Endodermal cell (in vitro differentiated cells): ENCODE results near the gene SLC19A3. TPM values are rescaled to one million over a fixed set of nuclear protein-coding genes. Genes with fewer than 3 reads are reported as not detected.

Source experiments
- DNase-seq: peaks from one replicate; pipeline ENCODE4 v3.0.0-alpha.2; 2017
- H3K27ac ChIP-seq: 2 replicates; pipeline ENCODE4 v1.5.1; 2013; ENCODE audit warnings: mild to moderate bottlenecking, low read depth, low read length, moderate library complexity
- H3K27me3 ChIP-seq: 2 replicates; pipeline ENCODE4 v1.6.1; 2013; ENCODE audit warnings: mild to moderate bottlenecking, low read length, moderate library complexity; ENCODE audit not compliant: insufficient read depth, control insufficient read depth, poor library complexity, severe bottlenecking
- H3K36me3 ChIP-seq: 2 replicates; pipeline ENCODE4 v1.7.0; 2013; ENCODE audit warnings: mild to moderate bottlenecking, low read length, moderate library complexity; ENCODE audit not compliant: control insufficient read depth, insufficient read depth
- H3K4me1 ChIP-seq: one replicate; pipeline ENCODE4 v1.7.0; 2013; ENCODE audit warnings: low read length; ENCODE audit not compliant: control insufficient read depth, insufficient read depth
- H3K4me3 ChIP-seq: 2 replicates; pipeline ENCODE4 v1.5.1; 2013; ENCODE audit warnings: mild to moderate bottlenecking, low read length, moderate library complexity
- H3K9ac ChIP-seq: 2 replicates; pipeline ENCODE4 v1.6.1; 2013; ENCODE audit warnings: mild to moderate bottlenecking, low read length, moderate library complexity; ENCODE audit not compliant: poor library complexity, severe bottlenecking; ENCODE audit errors: extremely low read depth
- H3K9me3 ChIP-seq: 2 replicates; pipeline ENCODE4 v1.6.1; 2013; ENCODE audit warnings: mild to moderate bottlenecking, low read length, moderate library complexity; ENCODE audit not compliant: control insufficient read depth
- H3K27ac Mint-ChIP-seq: 2 replicates; pipeline ENCODE4 v1.8.0; 2020; ENCODE audit warnings: mixed read lengths
- H3K27me3 Mint-ChIP-seq: 2 replicates; pipeline ENCODE4 v1.8.0; 2021; ENCODE audit warnings: mild to moderate bottlenecking, mixed read lengths; ENCODE audit not compliant: insufficient read depth
- H3K36me3 Mint-ChIP-seq: 2 replicates; pipeline ENCODE4 v1.8.0; 2020; ENCODE audit warnings: low read depth, mixed read lengths
- H3K4me1 Mint-ChIP-seq: 2 replicates; pipeline ENCODE4 v1.8.0; 2020; ENCODE audit warnings: mixed read lengths
- H3K4me3 Mint-ChIP-seq: 2 replicates; pipeline ENCODE4 v1.8.0; 2020; ENCODE audit warnings: mild to moderate bottlenecking, moderate library complexity, mixed read lengths
- H3K9me3 Mint-ChIP-seq: 2 replicates; pipeline ENCODE4 v1.8.0; 2020; ENCODE audit warnings: mild to moderate bottlenecking, mixed read lengths
- WGBS, 2 experiments: methylation state at CpG; one replicate each; pipeline versions ENCODE4 v1.1.5 to v1.1.7; 2013; ENCODE audit warnings: missing lambda C conversion rate in 2 of 2, mixed read lengths in 1 of 2; ENCODE audit not compliant: insufficient coverage in 1 of 2, insufficient read length in 1 of 2; 5-methylcytosine and 5-hydroxymethylcytosine counted together
- total RNA-seq, 2 donors: library from RNA; stranded (reverse); fragmentation: NEBNext Ultra II Directional in 1 of 2; extraction: Animal tissue kit (Norgen Biotek cat#: 25700) in 1 of 2; gene quantifications; 2 replicates in 1 of 2; 3 replicates in 1 of 2; pipeline ENCODE4 v1.2.1, GENCODE V29; 2021
- TF ChIP-seq, protein P1 (sequence below): fragments of 200-600 bp; sonication (generic); conservative IDR thresholded peaks from 2 replicates; pipeline ENCODE4 v1.5.0; 2021; ENCODE audit warnings: antibody characterized with exemption, mild to moderate bottlenecking

SLC19A3 gene
- total RNA-seq, 2 donors from 2014 or later, result 0.68 to 1.1 TPM

DNA sequence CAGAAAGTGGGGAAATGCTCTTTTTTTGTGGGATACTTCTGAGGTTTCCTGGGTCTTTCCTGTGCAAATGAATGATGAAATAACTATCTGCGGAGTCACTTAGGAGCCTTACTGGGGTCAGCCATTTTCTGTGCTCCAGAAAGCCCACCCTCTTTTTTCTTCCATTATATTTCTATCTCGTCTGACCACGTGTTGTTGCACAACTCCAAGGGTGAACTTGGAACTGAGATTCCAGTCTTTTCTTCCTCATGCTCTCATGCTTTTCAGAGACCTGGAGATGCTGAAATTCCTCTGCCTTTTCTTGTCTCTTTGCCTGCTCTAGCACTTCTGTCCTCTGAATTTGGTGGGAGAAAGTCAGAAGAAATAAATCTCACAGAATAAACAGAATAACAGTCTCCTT, 56.0 kb downstream of the SLC19A3 start:
- Histone ChIP-seq H3K36me3 (no peaks in the 10 kb centered on the region), H3K27me3 (no peaks in the 10 kb centered on the region), H3K4me1 (peaks cover 9% of the 10 kb centered on the region), H3K27ac (no peak overlapping the region), H3K9ac (no peak overlapping the region), H3K9me3 (no peaks in the 10 kb centered on the region), H3K4me3 (no peak overlapping the region)
- Mint-ChIP-seq H3K27ac (no peak overlapping the region), H3K4me3 (no peak overlapping the region), H3K36me3 (no peaks in the 10 kb centered on the region), H3K27me3 (no peaks in the 10 kb centered on the region), H3K4me1 (peaks cover 15% of the 10 kb centered on the region), H3K9me3 (no peaks in the 10 kb centered on the region)
- WGBS, 2 experiments, result 91% methylated on average over 3 of the region's 3 CpGs
- DNase-seq, result no peak
- TF ChIP-seq, protein P1, sequence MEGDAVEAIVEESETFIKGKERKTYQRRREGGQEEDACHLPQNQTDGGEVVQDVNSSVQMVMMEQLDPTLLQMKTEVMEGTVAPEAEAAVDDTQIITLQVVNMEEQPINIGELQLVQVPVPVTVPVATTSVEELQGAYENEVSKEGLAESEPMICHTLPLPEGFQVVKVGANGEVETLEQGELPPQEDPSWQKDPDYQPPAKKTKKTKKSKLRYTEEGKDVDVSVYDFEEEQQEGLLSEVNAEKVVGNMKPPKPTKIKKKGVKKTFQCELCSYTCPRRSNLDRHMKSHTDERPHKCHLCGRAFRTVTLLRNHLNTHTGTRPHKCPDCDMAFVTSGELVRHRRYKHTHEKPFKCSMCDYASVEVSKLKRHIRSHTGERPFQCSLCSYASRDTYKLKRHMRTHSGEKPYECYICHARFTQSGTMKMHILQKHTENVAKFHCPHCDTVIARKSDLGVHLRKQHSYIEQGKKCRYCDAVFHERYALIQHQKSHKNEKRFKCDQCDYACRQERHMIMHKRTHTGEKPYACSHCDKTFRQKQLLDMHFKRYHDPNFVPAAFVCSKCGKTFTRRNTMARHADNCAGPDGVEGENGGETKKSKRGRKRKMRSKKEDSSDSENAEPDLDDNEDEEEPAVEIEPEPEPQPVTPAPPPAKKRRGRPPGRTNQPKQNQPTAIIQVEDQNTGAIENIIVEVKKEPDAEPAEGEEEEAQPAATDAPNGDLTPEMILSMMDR, result no peak

DNA sequence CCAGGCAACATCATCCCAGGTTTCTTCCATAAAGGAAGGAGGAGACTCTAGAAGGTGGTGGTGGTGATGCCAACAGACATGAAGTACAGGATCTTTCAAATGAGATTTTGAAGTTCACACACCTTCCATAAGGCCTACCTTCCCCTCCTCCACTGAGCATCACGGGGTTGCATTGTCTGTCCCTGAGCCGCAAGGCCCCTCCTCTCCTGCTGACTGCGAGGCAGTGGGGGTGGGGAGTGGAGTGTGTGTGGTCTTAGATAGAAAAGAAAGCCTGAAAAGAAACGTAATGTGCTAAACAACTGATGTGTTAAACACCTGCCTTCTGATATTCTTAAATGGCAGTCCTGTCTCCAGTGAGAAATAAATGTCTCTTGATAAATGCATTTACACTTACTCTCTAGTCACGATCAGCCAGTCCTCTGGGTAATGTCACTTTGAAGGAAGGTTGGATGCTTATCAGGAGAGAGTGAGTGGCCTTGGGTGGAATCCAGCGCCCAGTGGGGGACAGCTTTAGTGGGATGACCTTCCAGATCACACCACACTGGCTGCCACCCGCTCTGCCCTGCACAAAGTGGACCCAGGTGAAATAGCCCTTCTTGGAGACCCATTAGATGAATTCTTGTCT, 56.7 kb downstream of the SLC19A3 start:
- WGBS, 2 experiments, result 43 to 48% methylated on average over 3 to 7 of the region's 7 CpGs
- peaks cover 9% of the 10 kb centered on the region for H3K4me1 ChIP-seq
- H3K36me3 ChIP-seq, result no peaks in the 10 kb centered on the region
- DNase-seq, result peak; percentile 73
- no peaks in the 10 kb centered on the region for H3K9me3 Mint-ChIP-seq
- H3K9ac ChIP-seq, result no peak overlapping the region
- no peak overlapping the region for H3K27ac ChIP-seq
- TF ChIP-seq, protein P1, result no peak
- no peaks in the 10 kb centered on the region for H3K27me3 Mint-ChIP-seq
- no peaks in the 10 kb centered on the region for H3K36me3 Mint-ChIP-seq
- peaks cover 15% of the 10 kb centered on the region for H3K4me1 Mint-ChIP-seq
- H3K9me3 ChIP-seq, result no peaks in the 10 kb centered on the region
- H3K27me3 ChIP-seq, result no peaks in the 10 kb centered on the region
- no peak overlapping the region for H3K27ac Mint-ChIP-seq
- peak overlapping the region; percentile 23 for H3K4me3 ChIP-seq
- no peak overlapping the region for H3K4me3 Mint-ChIP-seq

DNA sequence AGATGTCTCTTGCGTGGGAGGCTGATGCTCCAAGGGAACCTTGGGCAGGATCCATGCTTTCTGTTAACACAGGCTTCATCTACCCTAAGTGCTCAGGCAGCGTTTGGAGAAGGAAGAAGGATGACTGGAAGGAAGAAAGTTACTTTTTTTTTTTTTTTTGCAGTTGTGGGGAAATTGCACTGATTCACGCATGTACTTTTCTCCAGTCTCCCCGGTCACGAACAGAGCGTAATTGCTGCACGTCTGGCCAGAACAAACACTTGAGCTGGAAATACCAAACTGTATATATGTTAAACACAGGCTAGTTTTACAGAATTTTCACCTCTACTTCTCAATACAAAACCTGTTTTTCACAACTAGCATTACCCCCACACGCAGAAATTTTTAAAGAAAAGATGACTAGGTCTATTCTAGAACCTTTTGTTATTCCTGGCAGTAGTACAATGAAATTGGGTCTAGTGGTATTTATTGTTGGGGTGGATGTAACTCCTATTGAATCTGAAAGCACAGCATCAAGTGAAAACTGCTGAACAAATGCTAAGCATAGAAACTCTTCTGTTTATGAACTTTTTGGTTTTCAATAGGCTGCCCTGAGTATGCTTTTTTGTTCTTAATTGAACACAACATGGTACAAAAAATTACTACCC, 60.5 kb downstream of the SLC19A3 start:
- TF ChIP-seq, protein P1, result no peak
- Histone ChIP-seq H3K27me3 (no peaks in the 10 kb centered on the region), H3K4me3 (no peak overlapping the region), H3K9me3 (no peaks in the 10 kb centered on the region), H3K36me3 (no peaks in the 10 kb centered on the region), H3K9ac (no peak overlapping the region), H3K4me1 (peaks cover 9% of the 10 kb centered on the region), H3K27ac (no peak overlapping the region)
- Mint-ChIP-seq H3K9me3 (no peaks in the 10 kb centered on the region), H3K4me1 (peaks cover 15% of the 10 kb centered on the region), H3K4me3 (no peak overlapping the region), H3K36me3 (no peaks in the 10 kb centered on the region), H3K27me3 (no peaks in the 10 kb centered on the region), H3K27ac (no peak overlapping the region)
- DNase-seq, result no peak
- 92 to 100% methylated on average over 3 to 8 of the region's 8 CpGs for WGBS, 2 experiments
